Neural cell (in vitro differentiated cells): ENCODE results near the gene ZSWIM7.

Experiments
- EP300 ChIP-seq: fragments of 450-650 bp; conservative IDR thresholded peaks from 2 replicates; pipeline ENCODE4 v1.6.1; 2014; ENCODE audit warnings: antibody characterized with exemption, mild to moderate bottlenecking, moderate library complexity; ENCODE audit not compliant: poor library complexity, severe bottlenecking
- EZH2 ChIP-seq: fragments of 200-600, 300-800 bp; shearing (Covaris generic), sonication (generic); IDR thresholded peaks from 2 replicates; pipeline ENCODE4 v1.6.1; 2014; ENCODE audit warnings: antibody characterized with exemption, low read length, borderline replicate concordance, mild to moderate bottlenecking; ENCODE audit not compliant: insufficient read depth, poor library complexity, severe bottlenecking
- MXI1 ChIP-seq: fragments of 450-650 bp; conservative IDR thresholded peaks from 2 replicates; pipeline ENCODE4 v1.6.1; 2014; ENCODE audit warnings: antibody characterized with exemption, mild to moderate bottlenecking; ENCODE audit not compliant: poor library complexity, severe bottlenecking
- POLR2AphosphoS5 ChIP-seq: IDR thresholded peaks from 2 replicates; pipeline ENCODE4 v1.6.1; 2012
- RAD21 ChIP-seq: fragments of 450-650 bp; conservative IDR thresholded peaks from 2 replicates; pipeline ENCODE4 v1.6.1; 2014; ENCODE audit warnings: antibody characterized with exemption, mild to moderate bottlenecking, moderate library complexity
- TAF1 ChIP-seq: IDR thresholded peaks from 2 replicates; pipeline ENCODE4 v1.6.1; 2012; ENCODE audit warnings: low read depth
- TF ChIP-seq, protein P1 (sequence below): fragments of 450-650 bp; IDR thresholded peaks from 2 replicates; pipeline ENCODE4 v1.5.1; 2014; ENCODE audit warnings: antibody characterized with exemption, mild to moderate bottlenecking, moderate library complexity; ENCODE audit not compliant: poor library complexity, severe bottlenecking
- TF ChIP-seq, protein P2 (sequence below): IDR thresholded peaks from 2 replicates; pipeline ENCODE4 v1.6.1; 2012; ENCODE audit warnings: borderline replicate concordance

DNA sequence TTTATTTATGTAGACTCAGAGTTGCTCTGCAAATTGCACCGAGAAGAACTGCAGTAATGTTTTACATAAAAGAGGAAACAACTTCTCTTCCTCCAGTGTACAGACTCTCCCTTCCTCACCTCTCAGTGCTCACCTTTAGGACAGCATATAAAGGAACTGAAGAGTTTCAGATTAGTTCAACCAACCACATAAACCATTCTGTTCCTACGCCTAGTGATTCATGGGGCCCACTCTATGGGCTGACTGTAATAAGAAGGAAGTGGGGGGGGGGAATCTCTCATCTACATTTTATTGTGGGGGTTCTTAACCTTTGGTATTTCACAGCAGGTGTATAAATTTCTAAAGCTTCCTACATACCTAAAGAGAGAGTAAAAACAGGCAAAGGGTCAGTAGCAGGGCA lies 18.3 kb downstream of the ZSWIM7 start:
- TF ChIP-seq, protein P1, sequence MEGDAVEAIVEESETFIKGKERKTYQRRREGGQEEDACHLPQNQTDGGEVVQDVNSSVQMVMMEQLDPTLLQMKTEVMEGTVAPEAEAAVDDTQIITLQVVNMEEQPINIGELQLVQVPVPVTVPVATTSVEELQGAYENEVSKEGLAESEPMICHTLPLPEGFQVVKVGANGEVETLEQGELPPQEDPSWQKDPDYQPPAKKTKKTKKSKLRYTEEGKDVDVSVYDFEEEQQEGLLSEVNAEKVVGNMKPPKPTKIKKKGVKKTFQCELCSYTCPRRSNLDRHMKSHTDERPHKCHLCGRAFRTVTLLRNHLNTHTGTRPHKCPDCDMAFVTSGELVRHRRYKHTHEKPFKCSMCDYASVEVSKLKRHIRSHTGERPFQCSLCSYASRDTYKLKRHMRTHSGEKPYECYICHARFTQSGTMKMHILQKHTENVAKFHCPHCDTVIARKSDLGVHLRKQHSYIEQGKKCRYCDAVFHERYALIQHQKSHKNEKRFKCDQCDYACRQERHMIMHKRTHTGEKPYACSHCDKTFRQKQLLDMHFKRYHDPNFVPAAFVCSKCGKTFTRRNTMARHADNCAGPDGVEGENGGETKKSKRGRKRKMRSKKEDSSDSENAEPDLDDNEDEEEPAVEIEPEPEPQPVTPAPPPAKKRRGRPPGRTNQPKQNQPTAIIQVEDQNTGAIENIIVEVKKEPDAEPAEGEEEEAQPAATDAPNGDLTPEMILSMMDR: no peak
- TF ChIP-seq, protein P2, sequence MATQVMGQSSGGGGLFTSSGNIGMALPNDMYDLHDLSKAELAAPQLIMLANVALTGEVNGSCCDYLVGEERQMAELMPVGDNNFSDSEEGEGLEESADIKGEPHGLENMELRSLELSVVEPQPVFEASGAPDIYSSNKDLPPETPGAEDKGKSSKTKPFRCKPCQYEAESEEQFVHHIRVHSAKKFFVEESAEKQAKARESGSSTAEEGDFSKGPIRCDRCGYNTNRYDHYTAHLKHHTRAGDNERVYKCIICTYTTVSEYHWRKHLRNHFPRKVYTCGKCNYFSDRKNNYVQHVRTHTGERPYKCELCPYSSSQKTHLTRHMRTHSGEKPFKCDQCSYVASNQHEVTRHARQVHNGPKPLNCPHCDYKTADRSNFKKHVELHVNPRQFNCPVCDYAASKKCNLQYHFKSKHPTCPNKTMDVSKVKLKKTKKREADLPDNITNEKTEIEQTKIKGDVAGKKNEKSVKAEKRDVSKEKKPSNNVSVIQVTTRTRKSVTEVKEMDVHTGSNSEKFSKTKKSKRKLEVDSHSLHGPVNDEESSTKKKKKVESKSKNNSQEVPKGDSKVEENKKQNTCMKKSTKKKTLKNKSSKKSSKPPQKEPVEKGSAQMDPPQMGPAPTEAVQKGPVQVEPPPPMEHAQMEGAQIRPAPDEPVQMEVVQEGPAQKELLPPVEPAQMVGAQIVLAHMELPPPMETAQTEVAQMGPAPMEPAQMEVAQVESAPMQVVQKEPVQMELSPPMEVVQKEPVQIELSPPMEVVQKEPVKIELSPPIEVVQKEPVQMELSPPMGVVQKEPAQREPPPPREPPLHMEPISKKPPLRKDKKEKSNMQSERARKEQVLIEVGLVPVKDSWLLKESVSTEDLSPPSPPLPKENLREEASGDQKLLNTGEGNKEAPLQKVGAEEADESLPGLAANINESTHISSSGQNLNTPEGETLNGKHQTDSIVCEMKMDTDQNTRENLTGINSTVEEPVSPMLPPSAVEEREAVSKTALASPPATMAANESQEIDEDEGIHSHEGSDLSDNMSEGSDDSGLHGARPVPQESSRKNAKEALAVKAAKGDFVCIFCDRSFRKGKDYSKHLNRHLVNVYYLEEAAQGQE: no peak
- TF ChIP-seq POLR2AphosphoS5 (no peak), EZH2 (no peak), TAF1 (no peak), EP300 (no peak), MXI1 (no peak), RAD21 (no peak)
